Transverse colon (tissue), 4 donors: ENCODE data around the gene DLK2. TPM values are rescaled to one million over a fixed set of nuclear protein-coding genes. Genes with fewer than 3 reads are reported as not detected.

Experiments
- DNase-seq: peaks from one replicate; pipeline ENCODE4 v3.0.0-alpha.2; 2019
- H3K27ac ChIP-seq, 4 donors: fragments of 200-600 bp; sonication (generic); 2 replicates each; pipeline ENCODE4 v1.5.1; 2016 to 2018; ENCODE audit warnings: inconsistent platforms in 4 of 4
- H3K27me3 ChIP-seq: fragments of 200-600 bp; sonication (generic); 2 replicates; pipeline ENCODE4 v1.5.1; 2017; ENCODE audit warnings: inconsistent platforms
- H3K36me3 ChIP-seq, 4 donors: fragments of 200-600 bp; sonication (generic); 2 replicates each; pipeline ENCODE4 v1.5.1; 2017 to 2019; ENCODE audit warnings: inconsistent platforms in 4 of 4
- H3K4me1 ChIP-seq, 4 donors: fragments of 200-600 bp; sonication (generic); 2 replicates each; pipeline ENCODE4 v1.5.1; 2017 to 2020; ENCODE audit warnings: inconsistent platforms in 4 of 4
- H3K4me3 ChIP-seq, 4 donors: fragments of 200-600 bp; sonication (generic); 1 replicate in 1 of 4; 2 replicates in 3 of 4; pipeline versions ENCODE4 v1.5.1 to v1.6.1; 2017 to 2019; ENCODE audit warnings: inconsistent platforms in 4 of 4
- H3K9me3 ChIP-seq, 2 donors: fragments of 200-600 bp; sonication (generic); 2 replicates each; pipeline ENCODE4 v1.5.1; 2017 to 2019; ENCODE audit warnings: inconsistent platforms in 2 of 2
- EP300 ChIP-seq: sonication (generic); formaldehyde crosslinking; IDR thresholded peaks from one replicate; pipeline ENCODE4 v1.6.1; 2017; ENCODE audit warnings: antibody characterized with exemption, low read depth
- POLR2A ChIP-seq: fragments of 450-650 bp; IDR thresholded peaks from one replicate; pipeline ENCODE4 v1.6.1; 2016; ENCODE audit warnings: antibody characterized with exemption, mild to moderate bottlenecking, moderate library complexity
- POLR2AphosphoS5 ChIP-seq, 3 donors: sonication (generic); formaldehyde crosslinking; IDR thresholded peaks; one replicate each; pipeline ENCODE4 v1.6.1; 2016; ENCODE audit warnings: antibody characterized with exemption in 3 of 3
- WGBS, 2 donors: methylation state at CpG; one replicate each; pipeline ENCODE4 v1.1.5; 2018; ENCODE audit warnings: low coverage in 1 of 2; 5-methylcytosine and 5-hydroxymethylcytosine counted together
- in situ Hi-C, 4 donors: fragments of 200-750 bp; cut with MboI; loops; one replicate each; pipeline versions ENCODE4 v1.15.0 to v1.15.1; 2017; ENCODE audit warnings: low sequenced_read_pairs in 3 of 4, low pct_ligation_motif_present in 1 of 4, low pct_unique_long_range_greater_than_20kb in 1 of 4
- intact Hi-C: fragments of 100-400 bp; cut with DNase I; formaldehyde crosslinking; loops from one replicate; pipeline ENCODE4 v1.15.1; 2023; ENCODE audit warnings: low total_unique reads
- small RNA-seq, 4 donors: library from RNA; depleted of rRNA; stranded (forward); fragments of <200 nt; gene quantifications; one replicate each; pipeline ENCODE3, GENCODE V24; 2016
- total RNA-seq, 4 donors: library from RNA; depleted of rRNA; stranded (reverse); fragments of >200 nt; gene quantifications; one replicate each; pipeline ENCODE4 v1.1.0, GENCODE V29; 2016
- TF ChIP-seq, protein P1 (sequence below), 5 experiments: fragments of 200-600 bp in 3 of 5; fragments of 450-650 bp in 2 of 5; sonication (generic) in 3 of 5; IDR thresholded peaks; 1 replicate in 2 of 5; 2 replicates in 3 of 5; pipeline ENCODE4 v1.5.1; 2016 to 2017; ENCODE audit warnings: antibody characterized with exemption in 5 of 5, inconsistent platforms in 3 of 5, mild to moderate bottlenecking in 2 of 5, moderate library complexity in 1 of 5

The DLK2 gene
- total RNA-seq, 4 donors from 2014 or later, result 0.95 to 1.1 TPM; not detected in 2

GRCh38 chr6:43402820-43403219 is 52.5 kb downstream of the DLK2 start:
- 71 to 77% methylated on average over 1 of the region's 1 CpG for WGBS, 2 donors
- Histone ChIP-seq H3K4me1 (no peaks in the 10 kb centered on the region), H3K36me3 (no peaks in the 10 kb centered on the region), H3K27me3 (peaks cover 8% of the 10 kb centered on the region), H3K27ac (no peak overlapping the region), H3K9me3 (no peaks in the 10 kb centered on the region), H3K4me3 (no peak overlapping the region)
- intact Hi-C loops, result no loop called here
- in situ Hi-C loops, result no loop called here
- DNase-seq, result no peak
- TF ChIP-seq POLR2A (no peak), POLR2AphosphoS5 (IDR thresholded peaks at IDR 0.05) (no peak), EP300 (no peak)
- TF ChIP-seq, protein P1, sequence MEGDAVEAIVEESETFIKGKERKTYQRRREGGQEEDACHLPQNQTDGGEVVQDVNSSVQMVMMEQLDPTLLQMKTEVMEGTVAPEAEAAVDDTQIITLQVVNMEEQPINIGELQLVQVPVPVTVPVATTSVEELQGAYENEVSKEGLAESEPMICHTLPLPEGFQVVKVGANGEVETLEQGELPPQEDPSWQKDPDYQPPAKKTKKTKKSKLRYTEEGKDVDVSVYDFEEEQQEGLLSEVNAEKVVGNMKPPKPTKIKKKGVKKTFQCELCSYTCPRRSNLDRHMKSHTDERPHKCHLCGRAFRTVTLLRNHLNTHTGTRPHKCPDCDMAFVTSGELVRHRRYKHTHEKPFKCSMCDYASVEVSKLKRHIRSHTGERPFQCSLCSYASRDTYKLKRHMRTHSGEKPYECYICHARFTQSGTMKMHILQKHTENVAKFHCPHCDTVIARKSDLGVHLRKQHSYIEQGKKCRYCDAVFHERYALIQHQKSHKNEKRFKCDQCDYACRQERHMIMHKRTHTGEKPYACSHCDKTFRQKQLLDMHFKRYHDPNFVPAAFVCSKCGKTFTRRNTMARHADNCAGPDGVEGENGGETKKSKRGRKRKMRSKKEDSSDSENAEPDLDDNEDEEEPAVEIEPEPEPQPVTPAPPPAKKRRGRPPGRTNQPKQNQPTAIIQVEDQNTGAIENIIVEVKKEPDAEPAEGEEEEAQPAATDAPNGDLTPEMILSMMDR (IDR thresholded peaks at IDR 0.05), result no peak

DNA sequence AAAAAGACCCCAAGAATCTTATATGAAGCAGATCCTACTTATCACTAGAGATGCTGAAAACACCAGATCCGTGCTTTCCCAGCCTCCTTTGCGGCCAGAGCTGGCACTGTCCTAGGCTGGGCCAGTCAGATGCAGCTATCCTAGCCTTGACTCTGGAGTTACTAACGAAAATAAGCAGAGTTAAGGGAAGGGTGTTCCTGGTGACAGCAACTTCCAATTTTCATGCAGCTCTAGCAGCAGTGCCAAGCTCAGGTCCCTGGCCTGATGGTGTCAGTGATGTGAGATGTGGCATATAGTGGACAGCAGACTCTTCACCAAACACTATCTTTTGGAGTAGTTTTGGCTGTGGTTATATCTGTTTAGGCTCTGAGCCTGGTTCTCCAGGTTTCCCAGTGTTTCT is 53.6 kb downstream of the DLK2 start:
- in situ Hi-C loops, result no loop called here
- WGBS, 2 donors, result 90% methylated on average over 3 of the region's 3 CpGs; no CpG with 5 or more reads in 1 of the 2 donors
- TF ChIP-seq POLR2AphosphoS5 (IDR thresholded peaks at IDR 0.05), result no peak
- TF ChIP-seq, protein P1 (IDR thresholded peaks at IDR 0.05), result no peak
- TF ChIP-seq POLR2A, result no peak
- no peak for TF ChIP-seq EP300
- H3K4me1 ChIP-seq, result no peaks in the 10 kb centered on the region
- H3K9me3 ChIP-seq, result no peaks in the 10 kb centered on the region
- intact Hi-C loops, result no loop called here
- no peak overlapping the region for H3K27ac ChIP-seq
- H3K36me3 ChIP-seq, result no peaks in the 10 kb centered on the region
- H3K4me3 ChIP-seq, result no peak overlapping the region
- H3K27me3 ChIP-seq, result peaks cover 8% of the 10 kb centered on the region
- DNase-seq, result no peak

Small RNAs within 50 kb of the gene (small RNA-seq; reads per million reads assigned to genes)
- gene MIR6780B, result 0 to 0.14 (median 0) reads per million in 4 donors
- gene RNU6-1113P, result 0 reads per million in 4 donors

Other genes starting within 250 kb of the DLK2 start
- gene DNPH1, start 226.1 kb downstream of the DLK2 start, total RNA-seq, result 100 to 1,000 TPM in 3 of 4 donors, 10 to 100 TPM in 1; 16.1 to 367 (median 128) TPM
- gene TTBK1, start 212.1 kb downstream of the DLK2 start, total RNA-seq, result 1 to 10 TPM in 1 of 4 donors, under 1 TPM in 3; 0.20 to 1.1 (median 0.36) TPM
- not detected for gene SLC22A7, start 157.3 kb downstream of the DLK2 start, total RNA-seq
- gene CRIP3, start 146.7 kb downstream of the DLK2 start, total RNA-seq, result 1 to 10 TPM in 1 of 4 donors, under 1 TPM in 1, not detected in 2; 0.82 to 1.4 TPM
- gene ZNF318, start 85.9 kb downstream of the DLK2 start, total RNA-seq, result 10 to 100 TPM; 13.0 to 17.5 (median 15.4) TPM
- 10 to 100 TPM; 28.0 to 56.9 (median 33.7) TPM for gene ABCC10, start 28.0 kb downstream of the DLK2 start, total RNA-seq
- gene TJAP1, start 22.0 kb upstream of the DLK2 start, total RNA-seq, result 10 to 100 TPM; 10.9 to 22.4 (median 17.9) TPM
- gene LRRC73, start 54.8 kb upstream of the DLK2 start, total RNA-seq, result under 1 TPM in 2 of 4 donors, not detected in 2; 0.60 to 0.96 TPM
- gene YIPF3, start 61.4 kb upstream of the DLK2 start, total RNA-seq, result 100 to 1,000 TPM in 3 of 4 donors, 10 to 100 TPM in 1; 83.4 to 146 (median 103) TPM
- gene POLR1C, start 61.5 kb upstream of the DLK2 start, total RNA-seq, result 10 to 100 TPM in 3 of 4 donors, 1 to 10 TPM in 1; 7.4 to 24.7 (median 15.5) TPM
- gene XPO5, start 120.5 kb upstream of the DLK2 start, total RNA-seq, result 10 to 100 TPM; 11.3 to 25.1 (median 17.6) TPM
- 10 to 100 TPM in 1 of 4 donors, 1 to 10 TPM in 3; 2.2 to 10.6 (median 7.0) TPM for gene POLH, start 120.6 kb upstream of the DLK2 start, total RNA-seq
- 100 to 1,000 TPM in 1 of 4 donors, 10 to 100 TPM in 3; 83.7 to 115 (median 86.8) TPM for gene GTPBP2, start 173.7 kb upstream of the DLK2 start, total RNA-seq
- 10 to 100 TPM in 3 of 4 donors, 1 to 10 TPM in 1; 10.0 to 61.0 (median 42.4) TPM for gene MAD2L1BP, start 180.3 kb upstream of the DLK2 start, total RNA-seq
- gene RSPH9, start 189.5 kb upstream of the DLK2 start, total RNA-seq, result not detected
- 10 to 100 TPM; 25.4 to 48.6 (median 40.3) TPM for gene MRPS18A, start 232.2 kb upstream of the DLK2 start, total RNA-seq